AG08395 (cell line): ENCODE measurements around the gene UQCRC1.

ENCODE experiments used
- DNase-seq: peaks from one replicate; pipeline ENCODE4 v3.0.0; 2012; ENCODE audit warnings: mixed read lengths, low spot score

Gene UQCRC1

GRCh38 chr3:48598323-48599076 is 10.9 kb downstream of the UQCRC1 start:
- DNase-seq = peak; percentile 95

GRCh38 chr3:48597408-48597800 is 12.0 kb downstream of the UQCRC1 start:
- no peak for DNase-seq

- DNase-seq = no peak
These were observed 12.6 kb downstream of the UQCRC1 start for GRCh38 chr3:48596676-48597407.

DNA sequence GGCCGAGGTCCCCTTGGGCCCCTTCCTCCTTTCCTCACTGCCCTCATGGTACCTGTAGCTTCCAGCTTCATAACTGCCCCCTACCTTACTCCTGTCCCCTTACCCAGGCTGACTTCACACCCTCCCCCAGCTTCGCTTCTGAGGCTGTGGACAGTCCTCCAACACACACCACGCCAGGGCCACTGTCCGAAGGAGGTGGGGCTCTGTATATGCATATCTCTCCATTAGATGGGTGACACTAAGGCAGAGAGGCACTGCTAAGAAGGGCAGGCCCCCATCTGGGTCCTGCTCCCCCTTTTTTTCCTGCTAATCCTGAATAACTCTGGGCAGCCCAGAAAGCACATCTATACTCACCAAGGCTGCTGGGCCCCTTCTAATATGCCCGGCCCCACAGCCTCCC is 13.3 kb downstream of the UQCRC1 start:
- DNase-seq = no peak

- DNase-seq = peak; percentile 95
These were observed 13.8 kb downstream of the UQCRC1 start for GRCh38 chr3:48595526-48596121.

GRCh38 chr3:48595075-48595525 is 14.3 kb downstream of the UQCRC1 start, which contains the start of gene COL7A1:
TSS of gene COL7A1 (minus strand) at chr3:48595329. CDS start at chr3:48595159, 170 bp downstream.
- peak; percentile 52 for DNase-seq

DNA sequence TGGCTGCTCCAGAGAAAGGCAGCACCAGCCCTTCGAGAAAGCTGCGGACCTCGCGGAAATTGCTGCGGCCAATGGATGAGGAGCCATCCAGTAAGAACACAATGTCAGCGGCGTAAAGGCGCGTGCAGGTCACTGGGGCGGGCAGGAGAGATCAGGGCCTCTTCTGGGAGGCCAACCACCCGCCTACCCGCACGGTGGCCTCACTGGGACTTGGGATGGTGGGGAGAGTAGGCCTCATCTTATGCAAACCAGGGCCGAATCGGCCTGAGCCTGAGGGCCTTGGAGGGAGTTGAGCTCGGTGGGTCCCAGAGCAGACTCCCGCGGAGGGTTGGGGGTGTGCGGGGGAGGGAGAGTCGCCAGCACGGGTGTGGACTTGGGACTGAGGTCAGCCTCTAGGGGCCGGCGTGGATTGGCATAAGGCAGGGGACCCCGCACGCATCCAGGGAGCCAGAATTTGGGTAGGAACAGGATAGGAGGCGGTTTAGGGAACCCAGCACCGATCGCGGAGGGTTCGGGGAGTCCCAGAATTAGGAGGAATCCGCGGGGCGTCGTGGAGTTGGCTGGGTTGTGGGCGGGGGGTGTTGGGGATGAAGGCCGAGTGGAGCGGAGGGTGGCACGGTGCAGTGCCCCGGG is 14.9 kb downstream of the UQCRC1 start:
- DNase-seq = peak; percentile 58

- no peak for DNase-seq
These were observed 16.1 kb downstream of the UQCRC1 start for GRCh38 chr3:48593337-48593736.

DNA sequence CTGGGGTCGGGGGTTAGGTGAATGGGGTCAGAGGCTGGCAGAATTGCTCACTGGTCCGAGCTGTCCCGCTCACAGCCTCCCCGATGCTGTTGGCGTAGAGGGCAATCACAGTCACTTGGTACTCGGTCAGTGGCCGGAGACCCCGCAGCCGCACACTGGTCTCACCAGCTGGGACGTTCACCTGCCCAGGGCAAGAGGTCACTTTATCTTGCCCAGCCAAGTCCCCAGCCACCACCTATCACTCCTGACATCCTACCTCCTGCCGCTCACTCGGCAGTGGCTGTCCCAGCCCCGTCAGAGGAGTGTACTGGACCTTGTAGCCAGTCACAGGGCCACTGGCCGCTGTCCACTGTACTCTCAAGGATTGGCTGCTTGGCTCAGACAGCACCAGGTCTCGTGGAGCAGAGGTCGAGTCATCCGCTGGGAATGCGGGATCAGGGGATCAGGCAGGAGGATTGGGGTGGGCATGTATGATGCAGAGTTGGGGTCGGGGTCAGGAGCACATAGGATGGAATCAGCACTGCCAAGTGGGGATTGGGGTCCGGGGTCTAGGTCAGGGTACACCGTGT is 16.8 kb downstream of the UQCRC1 start:
- no peak for DNase-seq

GRCh38 chr3:48591886-48592518 is 17.4 kb downstream of the UQCRC1 start:
- DNase-seq = no peak

DNA sequence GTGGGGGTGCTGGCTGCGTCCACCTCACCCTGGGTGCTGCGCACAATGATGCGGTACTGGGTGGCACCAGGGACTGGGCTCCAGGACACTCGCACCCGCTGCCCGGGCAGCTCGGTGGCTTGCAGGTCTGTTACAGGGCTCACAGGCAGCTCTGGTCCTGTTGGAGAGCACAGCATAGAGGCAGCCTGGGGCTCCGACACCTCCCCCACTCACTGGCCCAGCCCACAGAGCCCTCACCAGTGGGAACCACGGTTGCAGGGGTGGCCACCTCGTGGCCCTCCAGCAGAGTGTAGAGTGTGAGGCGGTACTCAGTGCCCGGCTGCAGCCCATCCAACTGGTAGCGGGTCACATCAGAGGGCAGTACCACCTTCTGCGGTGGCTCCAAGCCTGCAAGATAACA is 18.0 kb downstream of the UQCRC1 start:
- DNase-seq = no peak

DNA sequence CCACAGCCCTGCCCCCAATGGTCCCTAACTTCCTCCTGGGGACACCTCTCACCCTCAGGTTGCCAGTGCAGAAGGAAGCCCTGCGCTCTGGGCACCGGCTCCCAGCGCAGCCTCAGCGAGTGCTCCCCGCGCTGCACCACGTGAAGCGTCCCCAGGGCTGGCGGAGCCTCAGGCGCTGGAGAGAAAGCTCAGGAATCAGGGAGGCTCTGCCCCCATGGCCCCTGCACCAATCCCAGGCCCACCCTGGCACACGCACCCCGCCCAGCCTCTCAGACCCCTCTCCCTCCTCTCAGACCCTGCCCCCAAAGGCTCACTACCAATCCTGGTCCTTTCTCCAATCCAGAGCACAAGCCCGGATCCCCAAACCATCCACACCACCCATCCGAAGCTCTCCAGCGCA is 21.2 kb downstream of the UQCRC1 start:
- DNase-seq = no peak

GRCh38 chr3:48587686-48588085 is 21.8 kb downstream of the UQCRC1 start:
- DNase-seq = no peak

- DNase-seq = no peak
These were observed 24.0 kb downstream of the UQCRC1 start for GRCh38 chr3:48585411-48585810.

DNA sequence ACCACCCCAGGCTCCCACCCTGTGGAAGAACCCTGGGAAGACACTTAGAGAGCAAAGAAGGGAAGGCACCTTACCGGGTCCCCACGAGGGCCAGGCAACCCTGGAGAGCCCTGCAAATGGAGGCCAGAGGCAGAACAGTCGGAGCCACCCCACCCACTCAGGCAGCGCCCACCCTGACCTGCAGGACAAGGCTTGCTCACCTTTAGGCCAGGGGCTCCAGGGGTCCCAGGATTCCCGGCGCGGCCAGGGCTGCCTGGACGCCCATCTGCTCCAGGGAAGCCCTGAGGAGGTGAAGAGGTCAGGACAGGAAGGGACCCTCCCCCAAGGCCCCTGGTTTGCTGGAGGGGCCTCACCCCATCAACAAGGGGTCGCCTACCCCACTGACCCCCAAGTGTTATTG is 24.6 kb downstream of the UQCRC1 start:
- no peak for DNase-seq

- no peak for DNase-seq
These were observed 27.6 kb downstream of the UQCRC1 start for GRCh38 chr3:48581621-48582481.

DNA sequence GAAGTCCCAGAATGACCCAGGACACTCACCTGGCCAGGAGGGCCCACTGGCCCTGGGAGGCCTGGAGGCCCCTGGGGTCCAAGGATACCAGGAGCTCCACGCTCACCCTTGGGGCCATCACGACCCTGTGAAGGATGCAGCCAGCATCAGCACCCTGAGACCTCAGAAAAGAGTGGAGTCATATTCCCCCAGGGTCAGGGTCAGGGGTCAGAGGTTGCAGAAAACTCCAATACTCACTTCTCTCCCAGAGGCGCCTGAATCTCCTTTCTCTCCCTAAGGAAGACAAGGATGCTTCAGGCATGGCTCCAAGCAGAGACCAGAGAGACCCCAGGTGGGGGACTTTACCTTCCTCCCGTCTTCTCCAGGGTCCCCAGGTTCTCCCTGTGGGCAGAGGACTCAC is 32.8 kb downstream of the UQCRC1 start:
- DNase-seq = no peak

- DNase-seq = no peak
These were observed 34.1 kb downstream of the UQCRC1 start for GRCh38 chr3:48575366-48575765.

- DNase-seq = no peak
These were observed 35.4 kb downstream of the UQCRC1 start for GRCh38 chr3:48573973-48574585.

DNA sequence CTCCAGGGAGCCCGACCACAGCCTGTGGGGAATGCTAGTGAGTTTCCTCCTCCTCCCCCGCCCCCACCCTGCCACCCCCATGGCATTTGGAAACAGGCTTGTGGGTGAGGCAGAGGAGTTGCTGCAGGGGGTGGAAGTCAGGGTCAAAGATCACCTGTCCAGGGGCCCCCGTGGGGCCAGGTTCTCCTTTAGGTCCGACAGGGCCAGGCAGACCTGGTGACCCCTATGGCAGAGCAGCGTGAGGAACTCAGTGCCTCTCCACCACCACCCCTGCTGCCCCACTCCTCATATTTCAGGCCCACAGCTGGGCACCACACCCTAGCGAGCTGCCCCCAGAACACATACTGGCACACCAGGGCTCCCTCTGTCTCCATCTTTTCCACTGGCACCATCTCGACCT is 36.9 kb downstream of the UQCRC1 start:
- no peak for DNase-seq
